ENCODE data around the gene VTI1B. TPM values are rescaled to one million over a fixed set of nuclear protein-coding genes. Genes with fewer than 3 reads are reported as not detected.
"Not testable (repeated sequence)": the region's sequence is repeated elsewhere in the genome, so short reads cannot be mapped to it uniquely, and the experiment has no call there.

The VTI1B gene
- total RNA-seq, 1 donor from 2014 or later: 92.0 TPM

GRCh38 chr14:67703997-67704396 lies 29.6 kb upstream of the VTI1B start:
- H3K4me3 ChIP-seq (ENCODE audit: insufficient read depth, low read depth, low read length): no peak overlapping the region
- no peaks in the 10 kb centered on the region for H3K4me1 ChIP-seq (ENCODE audit: insufficient read depth, low read length)
- H3K36me3 ChIP-seq (ENCODE audit: insufficient read depth, low read length): no peaks in the 10 kb centered on the region
- no peaks in the 10 kb centered on the region for H3K79me2 ChIP-seq (ENCODE audit: insufficient read depth, low read length)
- H3K27me3 Mint-ChIP-seq (ENCODE audit: low read depth, unreplicated experiment): no peaks in the 10 kb centered on the region
- no peak overlapping the region for H3K27ac Mint-ChIP-seq (ENCODE audit: unreplicated experiment)
- H3K9ac ChIP-seq (ENCODE audit: low read length): no peak overlapping the region
- H4K20me1 ChIP-seq (ENCODE audit: insufficient read depth, low read length): no peaks in the 10 kb centered on the region
- H3K27ac ChIP-seq (ENCODE audit: low read depth, low read length): no peak overlapping the region
- no peak overlapping the region for H2AFZ ChIP-seq (ENCODE audit: low read depth, low read length)
- no peaks in the 10 kb centered on the region for H3K27me3 ChIP-seq (ENCODE audit: insufficient read depth, low read length)
- DNase-seq (ENCODE audit: low read depth) (no peak), FAIRE-seq (no peak)
- no peaks in the 10 kb centered on the region for H3K36me3 Mint-ChIP-seq (ENCODE audit: low read depth, unreplicated experiment)
- H3K4me3 Mint-ChIP-seq (ENCODE audit: unreplicated experiment): no peak overlapping the region
- H3K4me1 Mint-ChIP-seq (ENCODE audit: low read depth, unreplicated experiment): peaks cover 1% of the 10 kb centered on the region
- H3K9me3 Mint-ChIP-seq (ENCODE audit: unreplicated experiment): peaks cover 2% of the 10 kb centered on the region
- TF ChIP-seq CTCF (IDR thresholded peaks at IDR 0.05; ENCODE audit: insufficient read depth, low read depth, low read length) (no peak), EZH2 (IDR thresholded peaks at IDR 0.05; ENCODE audit: insufficient read depth, low read length) (no peak)
- no peaks in the 10 kb centered on the region for H3K9me3 ChIP-seq (ENCODE audit: insufficient read depth, low read depth, low read length)
- H3K4me2 ChIP-seq (ENCODE audit: low read length): no peak overlapping the region

GRCh38 chr14:67701492-67701891 lies 27.1 kb upstream of the VTI1B start, which contains the start of gene RDH12:
TSS of gene RDH12 (plus strand) at chr14:67701886. CDS start at chr14:67722643, 20,757 bp downstream.
- H3K27me3 Mint-ChIP-seq (ENCODE audit: low read depth, unreplicated experiment): not testable (repeated sequence)

GRCh38 chr14:67698179-67698578 lies 23.7 kb upstream of the VTI1B start:
- no peaks in the 10 kb centered on the region for H3K36me3 ChIP-seq (ENCODE audit: insufficient read depth, low read length)
- H3K4me2 ChIP-seq (ENCODE audit: low read length): no peak overlapping the region
- DNase-seq (ENCODE audit: low read depth) (no peak), FAIRE-seq (no peak)
- H3K27ac Mint-ChIP-seq (ENCODE audit: unreplicated experiment): no peak overlapping the region
- peaks cover 8% of the 10 kb centered on the region for H3K4me1 ChIP-seq (ENCODE audit: insufficient read depth, low read length)
- H3K27ac ChIP-seq (ENCODE audit: low read depth, low read length): no peak overlapping the region
- no peaks in the 10 kb centered on the region for H3K27me3 ChIP-seq (ENCODE audit: insufficient read depth, low read length)
- peaks cover 10% of the 10 kb centered on the region for H3K4me1 Mint-ChIP-seq (ENCODE audit: low read depth, unreplicated experiment)
- H3K9me3 ChIP-seq (ENCODE audit: insufficient read depth, low read depth, low read length): no peaks in the 10 kb centered on the region
- H3K27me3 Mint-ChIP-seq (ENCODE audit: low read depth, unreplicated experiment): no peaks in the 10 kb centered on the region
- TF ChIP-seq CTCF (IDR thresholded peaks at IDR 0.05; ENCODE audit: insufficient read depth, low read depth, low read length): no peak
- no peak for TF ChIP-seq EZH2 (IDR thresholded peaks at IDR 0.05; ENCODE audit: insufficient read depth, low read length)
- no peak overlapping the region for H2AFZ ChIP-seq (ENCODE audit: low read depth, low read length)
- H4K20me1 ChIP-seq (ENCODE audit: insufficient read depth, low read length): peaks cover 10% of the 10 kb centered on the region
- H3K79me2 ChIP-seq (ENCODE audit: insufficient read depth, low read length): peaks cover 22% of the 10 kb centered on the region
- H3K9me3 Mint-ChIP-seq (ENCODE audit: unreplicated experiment): no peaks in the 10 kb centered on the region
- H3K4me3 ChIP-seq (ENCODE audit: insufficient read depth, low read depth, low read length): no peak overlapping the region
- H3K9ac ChIP-seq (ENCODE audit: low read length): no peak overlapping the region
- no peak overlapping the region for H3K4me3 Mint-ChIP-seq (ENCODE audit: unreplicated experiment)
- H3K36me3 Mint-ChIP-seq (ENCODE audit: low read depth, unreplicated experiment): no peaks in the 10 kb centered on the region

More at GRCh38 chr14:67701492-67701891, 27.1 kb upstream of the VTI1B start, which contains the start of gene RDH12:
- H3K4me3 Mint-ChIP-seq (ENCODE audit: unreplicated experiment); H3K9me3 ChIP-seq (ENCODE audit: insufficient read depth, low read depth, low read length); H3K36me3 Mint-ChIP-seq (ENCODE audit: low read depth, unreplicated experiment); DNase-seq (ENCODE audit: low read depth); H2AFZ ChIP-seq (ENCODE audit: low read depth, low read length); H3K4me1 ChIP-seq (ENCODE audit: insufficient read depth, low read length); H3K27me3 ChIP-seq (ENCODE audit: insufficient read depth, low read length); H3K27ac ChIP-seq (ENCODE audit: low read depth, low read length); H3K36me3 ChIP-seq (ENCODE audit: insufficient read depth, low read length); H3K4me3 ChIP-seq (ENCODE audit: insufficient read depth, low read depth, low read length); H4K20me1 ChIP-seq (ENCODE audit: insufficient read depth, low read length); FAIRE-seq; H3K4me1 Mint-ChIP-seq (ENCODE audit: low read depth, unreplicated experiment); H3K79me2 ChIP-seq (ENCODE audit: insufficient read depth, low read length); H3K4me2 ChIP-seq (ENCODE audit: low read length); H3K9me3 Mint-ChIP-seq (ENCODE audit: unreplicated experiment); H3K9ac ChIP-seq (ENCODE audit: low read length): not testable (repeated sequence)
- H3K27ac Mint-ChIP-seq (ENCODE audit: unreplicated experiment): peak within 1 kb of the TSS; percentile 58

All from astrocyte (in vitro differentiated cells and primary cell).